Measurements from ENCODE around the gene PRKD3.
A peak's percentile ranks its signal among the peaks of the same experiment; 100 is the strongest.
"Not testable (repeated sequence)": the region's sequence is repeated elsewhere in the genome, so short reads cannot be mapped to it uniquely, and the experiment has no call there.

PRKD3 gene

GRCh38 chr2:37306024-37306423, 18.6 kb downstream of the PRKD3 start:
- DNase-seq = no peak

- DNase-seq = no peak
These were observed 21.9 kb downstream of the PRKD3 start for GRCh38 chr2:37302701-37303252.

- no peak for DNase-seq
These were observed 23.2 kb downstream of the PRKD3 start for GRCh38 chr2:37301408-37301807.

GRCh38 chr2:37300578-37300977, 24.1 kb downstream of the PRKD3 start:
- DNase-seq = no peak

- no peak for DNase-seq
These were observed 24.5 kb downstream of the PRKD3 start for GRCh38 chr2:37300146-37300545.

GRCh38 chr2:37297632-37298031, 27.0 kb downstream of the PRKD3 start:
- no peak for DNase-seq

GRCh38 chr2:37295469-37296073, 29.1 kb downstream of the PRKD3 start:
- no peak for DNase-seq

GRCh38 chr2:37294858-37295257, 29.8 kb downstream of the PRKD3 start:
- DNase-seq = not testable (repeated sequence)

GRCh38 chr2:37291680-37292079, 33.0 kb downstream of the PRKD3 start:
- DNase-seq = no peak

GRCh38 chr2:37287966-37288365, 36.7 kb downstream of the PRKD3 start:
- DNase-seq = peak in 1 of 2 donors; percentile 10

- DNase-seq = no peak
These were observed 40.3 kb downstream of the PRKD3 start for GRCh38 chr2:37284381-37284780.

- no peak for DNase-seq
These were observed 41.4 kb downstream of the PRKD3 start for GRCh38 chr2:37283207-37283606.

- no peak for DNase-seq
These were observed 41.9 kb downstream of the PRKD3 start for GRCh38 chr2:37282746-37283145.

GRCh38 chr2:37281916-37282315, 42.7 kb downstream of the PRKD3 start:
- DNase-seq = no peak

GRCh38 chr2:37276291-37276690, 48.3 kb downstream of the PRKD3 start:
- DNase-seq = no peak
